ENCODE results near the gene LDLRAD4. TPM values are rescaled to one million over a fixed set of nuclear protein-coding genes. Genes with fewer than 3 reads are reported as not detected.

The LDLRAD4 gene
- polyA plus RNA-seq, 1 experiment = not detected

GRCh38 chr18:13296867-13297574, 78.5 kb downstream of the LDLRAD4 start:
- H3K27ac ChIP-seq (ENCODE audit: low read depth, low read length) = no peak overlapping the region
- no peak for DNase-seq (ENCODE audit: low read depth, low spot score)
- ChIA-PET CTCF (no interaction called here), POLR2A (no interaction called here)
- no peaks in the 10 kb centered on the region for H3K27me3 ChIP-seq (ENCODE audit: control insufficient read depth, insufficient read depth, low read length)
- TF ChIP-seq CTCF (IDR thresholded peaks at IDR 0.05; ENCODE audit: low read depth, low read length) = no peak
- H3K4me3 ChIP-seq (ENCODE audit: low read depth, low read length) = no peak overlapping the region
- H3K9me3 ChIP-seq (ENCODE audit: control insufficient read depth, insufficient read depth, low read length) = peaks cover 5% of the 10 kb centered on the region; the same call in 1 of the 2 replicates

- POLR2A ChIA-PET = no interaction called here
- no peak for DNase-seq (ENCODE audit: low read depth, low spot score)
Measured at GRCh38 chr18:13298262-13298661, 79.7 kb downstream of the LDLRAD4 start.

GRCh38 chr18:13300029-13300428, 81.5 kb downstream of the LDLRAD4 start:
- no peaks in the 10 kb centered on the region for H3K27me3 ChIP-seq (ENCODE audit: control insufficient read depth, insufficient read depth, low read length)
- no peak for TF ChIP-seq CTCF (IDR thresholded peaks at IDR 0.05; ENCODE audit: low read depth, low read length)
- ChIA-PET CTCF (no interaction called here), POLR2A (no interaction called here)
- H3K9me3 ChIP-seq (ENCODE audit: control insufficient read depth, insufficient read depth, low read length) = peaks cover 5% of the 10 kb centered on the region; the same call in 1 of the 2 replicates
- H3K4me3 ChIP-seq (ENCODE audit: low read depth, low read length) = no peak overlapping the region
- no peak for DNase-seq (ENCODE audit: low read depth, low spot score)
- H3K27ac ChIP-seq (ENCODE audit: low read depth, low read length) = no peak overlapping the region

More at GRCh38 chr18:13298262-13298661, 79.7 kb downstream of the LDLRAD4 start:
- CTCF ChIA-PET = no interaction called here
- no peak overlapping the region for H3K27ac ChIP-seq (ENCODE audit: low read depth, low read length)
- TF ChIP-seq CTCF (IDR thresholded peaks at IDR 0.05; ENCODE audit: low read depth, low read length) = no peak
- peaks cover 5% of the 10 kb centered on the region; the same call in 1 of the 2 replicates for H3K9me3 ChIP-seq (ENCODE audit: control insufficient read depth, insufficient read depth, low read length)
- no peak overlapping the region for H3K4me3 ChIP-seq (ENCODE audit: low read depth, low read length)
- H3K27me3 ChIP-seq (ENCODE audit: control insufficient read depth, insufficient read depth, low read length) = no peaks in the 10 kb centered on the region

GRCh38 chr18:13300796-13301195, 82.2 kb downstream of the LDLRAD4 start:
- H3K27me3 ChIP-seq (ENCODE audit: control insufficient read depth, insufficient read depth, low read length) = no peaks in the 10 kb centered on the region
- POLR2A ChIA-PET = no interaction called here
- H3K27ac ChIP-seq (ENCODE audit: low read depth, low read length) = no peak overlapping the region
- no peak for DNase-seq (ENCODE audit: low read depth, low spot score)
- H3K4me3 ChIP-seq (ENCODE audit: low read depth, low read length) = no peak overlapping the region
- TF ChIP-seq CTCF (IDR thresholded peaks at IDR 0.05; ENCODE audit: low read depth, low read length) = no peak
- peaks cover 5% of the 10 kb centered on the region; the same call in 1 of the 2 replicates for H3K9me3 ChIP-seq (ENCODE audit: control insufficient read depth, insufficient read depth, low read length)
- CTCF ChIA-PET = no interaction called here

GRCh38 chr18:13302040-13302439, 83.5 kb downstream of the LDLRAD4 start:
- no peak for DNase-seq (ENCODE audit: low read depth, low spot score)
- no peak overlapping the region for H3K4me3 ChIP-seq (ENCODE audit: low read depth, low read length)
- no peak for TF ChIP-seq CTCF (IDR thresholded peaks at IDR 0.05; ENCODE audit: low read depth, low read length)
- ChIA-PET POLR2A (no interaction called here), CTCF (no interaction called here)
- H3K27me3 ChIP-seq (ENCODE audit: control insufficient read depth, insufficient read depth, low read length) = no peaks in the 10 kb centered on the region
- H3K27ac ChIP-seq (ENCODE audit: low read depth, low read length) = no peak overlapping the region
- H3K9me3 ChIP-seq (ENCODE audit: control insufficient read depth, insufficient read depth, low read length) = peaks cover 5% of the 10 kb centered on the region; the same call in 1 of the 2 replicates
